H9 (cell line): Measurements from ENCODE around the gene SMTN. TPM values are rescaled to one million over a fixed set of nuclear protein-coding genes. Genes with fewer than 3 reads are reported as not detected.

Experiments used
- DNase-seq: peaks from one replicate; pipeline ENCODE4 v3.0.0-alpha.2; 2017
- H2AFZ ChIP-seq: one replicate; pipeline ENCODE4 v1.6.1; 2013; ENCODE audit warnings: mild to moderate bottlenecking, low read length, control low read depth, moderate library complexity
- H2AK5ac ChIP-seq: 2 replicates; pipeline ENCODE4 v1.6.1; 2013; ENCODE audit warnings: low read length, control low read depth, mixed read lengths; ENCODE audit not compliant: insufficient read length
- H2BK120ac ChIP-seq: one replicate; pipeline ENCODE4 v1.6.1; 2013; ENCODE audit warnings: low read depth, mild to moderate bottlenecking, low read length, control low read depth, inconsistent platforms; ENCODE audit not compliant: poor library complexity, severe bottlenecking
- H2BK12ac ChIP-seq: 2 replicates; pipeline ENCODE4 v1.6.1; 2013; ENCODE audit warnings: low read length, control low read depth, mixed read lengths, low read depth; ENCODE audit not compliant: insufficient read length
- H2BK15ac ChIP-seq: 2 replicates; pipeline ENCODE4 v1.6.1; 2013; ENCODE audit warnings: low read depth, low read length, control low read depth
- H2BK20ac ChIP-seq: one replicate; pipeline ENCODE4 v1.6.1; 2013; ENCODE audit warnings: low read depth, mild to moderate bottlenecking, low read length, control low read depth, inconsistent platforms; ENCODE audit not compliant: poor library complexity, severe bottlenecking
- H2BK5ac ChIP-seq: 2 replicates; pipeline ENCODE4 v1.6.1; 2013; ENCODE audit warnings: low read length, control low read depth, mixed read lengths; ENCODE audit not compliant: insufficient read length
- H3K14ac ChIP-seq: 2 replicates; pipeline ENCODE4 v1.6.1; 2013; ENCODE audit warnings: low read length, control low read depth; ENCODE audit not compliant: insufficient read depth
- H3K18ac ChIP-seq: 2 replicates; pipeline ENCODE4 v1.6.1; 2013; ENCODE audit warnings: low read depth, mild to moderate bottlenecking, mixed read lengths, low read length, control low read depth; ENCODE audit not compliant: insufficient read length
- H3K23ac ChIP-seq: 2 replicates; pipeline ENCODE4 v1.6.1; 2013; ENCODE audit warnings: low read length, control low read depth, mixed read lengths, low read depth; ENCODE audit not compliant: insufficient read length
- H3K23me2 ChIP-seq: 2 replicates; pipeline ENCODE4 v1.6.1; 2013; ENCODE audit warnings: low read depth, mild to moderate bottlenecking, mixed read lengths, low read length, control low read depth; ENCODE audit not compliant: insufficient read length, poor library complexity, severe bottlenecking
- H3K27ac ChIP-seq: 2 replicates; pipeline ENCODE4 v1.5.1; 2013; ENCODE audit warnings: low read length, control low read depth, mixed read lengths, low read depth; ENCODE audit not compliant: insufficient read length
- H3K27me3 ChIP-seq: 2 replicates; pipeline ENCODE4 v1.6.1; 2013; ENCODE audit warnings: low read length, control low read depth, inconsistent platforms; ENCODE audit not compliant: insufficient read depth
- H3K4ac ChIP-seq: 2 replicates; pipeline ENCODE4 v1.6.1; 2013; ENCODE audit warnings: low read depth, mild to moderate bottlenecking, control low read depth, inconsistent platforms, low read length, moderate library complexity
- H3K4me1 ChIP-seq: 2 replicates; pipeline ENCODE4 v1.6.1; 2013; ENCODE audit warnings: low read length, control low read depth, inconsistent platforms; ENCODE audit not compliant: insufficient read depth
- H3K4me2 ChIP-seq: 2 replicates; pipeline ENCODE4 v1.6.1; 2013; ENCODE audit warnings: low read length, control low read depth, mixed read lengths; ENCODE audit not compliant: insufficient read length, insufficient read depth
- H3K56ac ChIP-seq: 2 replicates; pipeline ENCODE4 v1.6.1; 2013; ENCODE audit warnings: low read depth, mild to moderate bottlenecking, mixed read lengths, low read length, control low read depth; ENCODE audit not compliant: insufficient read length
- H3K79me1 ChIP-seq: 2 replicates; pipeline ENCODE4 v1.6.1; 2013; ENCODE audit warnings: low read depth, mild to moderate bottlenecking, moderate library complexity, low read length, control low read depth, inconsistent platforms; ENCODE audit not compliant: insufficient read depth, poor library complexity, severe bottlenecking
- H3K79me2 ChIP-seq: 2 replicates; pipeline ENCODE4 v1.6.1; 2013; ENCODE audit warnings: low read length, control low read depth, inconsistent platforms; ENCODE audit not compliant: insufficient read depth
- H3K9ac ChIP-seq: 2 replicates; pipeline ENCODE4 v1.6.1; 2013; ENCODE audit warnings: low read length, control low read depth, mixed read lengths; ENCODE audit not compliant: insufficient read length; ENCODE audit errors: extremely low read depth
- H3K9me3 ChIP-seq: one replicate; pipeline ENCODE4 v1.6.1; 2013; ENCODE audit warnings: low read depth, low read length, inconsistent platforms; ENCODE audit not compliant: control insufficient read depth
- H3T11ph ChIP-seq: one replicate; pipeline ENCODE4 v1.6.1; 2013; ENCODE audit warnings: mild to moderate bottlenecking, low read length, control low read depth, inconsistent platforms
- H4K20me1 ChIP-seq: one replicate; pipeline ENCODE4 v1.6.1; 2013; ENCODE audit not compliant: control insufficient read depth, insufficient read length, insufficient read depth
- H4K5ac ChIP-seq: 2 replicates; pipeline ENCODE4 v1.6.1; 2013; ENCODE audit warnings: low read depth, mild to moderate bottlenecking, mixed read lengths, low read length, control low read depth; ENCODE audit not compliant: insufficient read length
- H4K8ac ChIP-seq: replicated peaks from 2 replicates; pipeline ENCODE4 v1.6.1; 2013; ENCODE audit warnings: low read length, control low read depth, mixed read lengths, low read depth; ENCODE audit not compliant: insufficient read length
- H4K91ac ChIP-seq: 2 replicates; pipeline ENCODE4 v1.6.1; 2013; ENCODE audit warnings: low read depth, mild to moderate bottlenecking, moderate library complexity, mixed read lengths, low read length, control low read depth; ENCODE audit not compliant: insufficient read length
- H3K27ac Mint-ChIP-seq, 3 experiments: 2 replicates in 2 of 3; 3 replicates in 1 of 3; pipeline ENCODE4 v1.8.0; 2020 to 2021; ENCODE audit warnings: mixed read lengths in 3 of 3, mild to moderate bottlenecking in 1 of 3, moderate library complexity in 1 of 3
- H3K27me3 Mint-ChIP-seq: 2 replicates; pipeline ENCODE4 v1.8.0; 2021; ENCODE audit warnings: low read depth, mild to moderate bottlenecking, moderate library complexity, mixed read lengths
- H3K36me3 Mint-ChIP-seq, 3 experiments: 2 replicates in 2 of 3; 3 replicates in 1 of 3; pipeline ENCODE4 v1.8.0; 2020 to 2021; ENCODE audit warnings: low read depth in 3 of 3, mixed read lengths in 3 of 3; ENCODE audit not compliant: insufficient read depth in 1 of 3
- H3K4me1 Mint-ChIP-seq, 2 experiments: 2 replicates each; pipeline ENCODE4 v1.8.0; 2020; ENCODE audit warnings: mixed read lengths in 2 of 2
- H3K4me3 Mint-ChIP-seq, 2 experiments: 2 replicates in 1 of 2; 3 replicates in 1 of 2; pipeline ENCODE4 v1.8.0; 2020 to 2021; ENCODE audit warnings: mild to moderate bottlenecking in 2 of 2, mixed read lengths in 2 of 2, moderate library complexity in 1 of 2
- H3K9me3 Mint-ChIP-seq, 2 experiments: 2 replicates in 1 of 2; 3 replicates in 1 of 2; pipeline ENCODE4 v1.8.0; 2020; ENCODE audit warnings: mild to moderate bottlenecking in 2 of 2, mixed read lengths in 2 of 2, moderate library complexity in 1 of 2
- CTCF ChIP-seq: fragments of 200-600 bp; sonication (generic); conservative IDR thresholded peaks from 3 replicates; pipeline ENCODE4 v1.8.0; 2021; ENCODE audit warnings: antibody characterized with exemption, mild to moderate bottlenecking
- WGBS: extraction: QIAGEN DNeasy Blood & Tissue Kit; methylation state at CpG from one replicate; pipeline ENCODE4 v1.1.7; 2013; ENCODE audit warnings: missing lambda C conversion rate, low lambda C conversion rate, mixed read lengths; ENCODE audit not compliant: insufficient read length; ENCODE audit errors: extremely low coverage; 5-methylcytosine and 5-hydroxymethylcytosine counted together
- total RNA-seq: library from RNA; stranded (reverse); gene quantifications from 2 replicates; pipeline ENCODE4 v1.2.1, GENCODE V29; 2021

The SMTN gene
- total RNA-seq, 1 experiment from 2014 or later: 23.4 TPM

- Histone ChIP-seq H3K18ac (peak within 1 kb of the TSS; percentile 49), H2BK15ac (no peak within 1 kb of the TSS), H3K27me3 (no peaks in the 10 kb centered on the region), H2BK5ac (no peak within 1 kb of the TSS), H3K14ac (peak within 1 kb of the TSS; percentile 64; the same call in 1 of the 2 replicates), H3K4me2 (peak within 1 kb of the TSS; percentile 30), H4K91ac (no peak within 1 kb of the TSS), H3K23ac (no peak within 1 kb of the TSS), H4K20me1 (no peaks in the 10 kb centered on the region), H4K5ac (no peak within 1 kb of the TSS), H3K23me2 (no peaks in the 10 kb centered on the region), H3K4ac (no peak within 1 kb of the TSS), H3K4me1 (peaks cover 5% of the 10 kb centered on the region), H4K8ac (no peak within 1 kb of the TSS), H2BK12ac (no peak within 1 kb of the TSS), H3K27ac (no peak within 1 kb of the TSS), H3K79me1 (no peaks in the 10 kb centered on the region), H2AK5ac (no peak within 1 kb of the TSS), H3T11ph (no peak within 1 kb of the TSS), H3K79me2 (no peaks in the 10 kb centered on the region), H2BK120ac (no peak within 1 kb of the TSS), H2AFZ (no peak within 1 kb of the TSS), H2BK20ac (no peak within 1 kb of the TSS), H3K9me3 (no peaks in the 10 kb centered on the region), H3K56ac (no peak within 1 kb of the TSS), H3K9ac (no peak within 1 kb of the TSS)
- H3K36me3 Mint-ChIP-seq: no peaks in the 10 kb centered on the region
- WGBS: no CpG with 5 or more reads among the region's 10 CpGs
- DNase-seq: peak; percentile 54
- H3K4me1 Mint-ChIP-seq: peaks cover 26 to 40% of the 10 kb centered on the region in 2 experiments
- H3K9me3 Mint-ChIP-seq: no peaks in the 10 kb centered on the region
- TF ChIP-seq CTCF: no peak
- H3K27me3 Mint-ChIP-seq: peaks cover 12% of the 10 kb centered on the region
- H3K27ac Mint-ChIP-seq: peak within 1 kb of the TSS in 1 of 3 experiments; percentile 26; a peak in 2 of 7 replicates
- H3K4me3 Mint-ChIP-seq: peak within 1 kb of the TSS; percentile 60 to 71
These were observed 41.6 kb downstream of the SMTN start, which contains the start of gene INPP5J for GRCh38 chr22:31122532-31123291. Gene INPP5J (plus strand): TSS chr22:31122966. CDS start chr22:31123015, 49 bp downstream.
